PC-3 (cell line): ENCODE results near the gene ABCA3. TPM values are rescaled to one million over a fixed set of nuclear protein-coding genes. Genes with fewer than 3 reads are reported as not detected.
"Not testable (repeated sequence)": the region's sequence is repeated elsewhere in the genome, so short reads cannot be mapped to it uniquely, and the experiment has no call there.

Experiments used
- ATAC-seq: fragments of 200-7000 bp; cut with Tn5 transposase; 2 replicates; pipeline ENCODE4 v1.9.1; 2020; ENCODE audit warnings: mild to moderate bottlenecking, moderate library complexity
- BruUV-seq: library from RNA; stranded (reverse); fragments of 400-500 nt; replicated peaks from 2 replicates; lab custom pipeline; 2021; lab: Mats Ljungman, UMichigan
- CTCF ChIA-PET: fragments of 300-600 bp; sonication (Branson Sonifier 250); formaldehyde crosslinking; loops from one replicate; lab custom pipeline; 2022; ENCODE audit warnings: antibody characterized with exemption; lab: Charles Lee
- POLR2A ChIA-PET: fragments of 300-600 bp; sonication (Branson Sonifier 250); formaldehyde crosslinking; loops from one replicate; lab custom pipeline; 2022; ENCODE audit warnings: antibody characterized with exemption; ENCODE audit not compliant: unreplicated experiment; lab: Charles Lee
- DNase-seq: peaks from one replicate; pipeline ENCODE4 v3.0.0-alpha.2; 2015
- H2AFZ ChIP-seq: fragments of 300-600 bp; sonication (generic); 2 replicates; pipeline ENCODE4 v1.6.0; 2016; ENCODE audit warnings: antibody characterized with exemption, low read length
- H3F3A ChIP-seq: fragments of 300-600 bp; sonication (generic); one replicate; pipeline ENCODE4 v1.6.0; 2017; ENCODE audit warnings: antibody characterized with exemption, low read length, control low read depth, mild to moderate bottlenecking; ENCODE audit not compliant: unreplicated experiment
- H3K27ac ChIP-seq: fragments of 300-600 bp; sonication (generic); 2 replicates; pipeline ENCODE4 v1.5.1; 2016; ENCODE audit warnings: mild to moderate bottlenecking, low read length
- H3K27me3 ChIP-seq: fragments of 300-600 bp; sonication (generic); 2 replicates; pipeline ENCODE4 v1.6.1; 2016; ENCODE audit warnings: low read length, mixed read lengths
- H3K36me3 ChIP-seq: fragments of 300-600 bp; sonication (generic); 2 replicates; pipeline ENCODE4 v1.6.1; 2016; ENCODE audit warnings: low read depth, mixed run types, low read length, mixed read lengths
- H3K4me1 ChIP-seq: fragments of 300-600 bp; sonication (generic); 2 replicates; pipeline ENCODE4 v1.5.1; 2016; ENCODE audit warnings: low read length; ENCODE audit not compliant: insufficient read depth
- H3K4me2 ChIP-seq: fragments of 300-600 bp; sonication (generic); 2 replicates; pipeline ENCODE4 v1.6.0; 2016; ENCODE audit warnings: low read length
- H3K4me3 ChIP-seq: fragments of 300-600 bp; sonication (generic); 2 replicates; pipeline ENCODE4 v1.5.1; 2016; ENCODE audit warnings: mild to moderate bottlenecking, low read length, mixed read lengths
- H3K79me2 ChIP-seq: fragments of 300-600 bp; sonication (generic); 2 replicates; pipeline ENCODE4 v1.6.1; 2017; ENCODE audit warnings: low read length, mixed read lengths
- H3K9ac ChIP-seq: fragments of 300-600 bp; sonication (generic); 2 replicates; pipeline ENCODE4 v1.6.0; 2016; ENCODE audit warnings: mild to moderate bottlenecking, low read length
- H3K9me2 ChIP-seq: fragments of 300-600 bp; sonication (generic); replicated peaks from 2 replicates; pipeline ENCODE4 v1.6.1; 2016; ENCODE audit warnings: mixed run types, low read length, mixed read lengths
- H3K9me3 ChIP-seq: fragments of 300-600 bp; sonication (generic); 2 replicates; pipeline ENCODE4 v1.6.1; 2016; ENCODE audit warnings: low read length, mixed read lengths
- H4K20me1 ChIP-seq: fragments of 300-600 bp; sonication (generic); 2 replicates; pipeline ENCODE4 v1.6.1; 2016; ENCODE audit warnings: low read length, mixed read lengths
- EZH2 ChIP-seq: fragments of 300-600 bp; sonication (generic); IDR thresholded peaks from one replicate; pipeline ENCODE4 v1.6.1; 2017; ENCODE audit warnings: antibody characterized with exemption, mild to moderate bottlenecking, low read length; ENCODE audit not compliant: unreplicated experiment
- EZH2phosphoT487 ChIP-seq: fragments of 300-600 bp; sonication (generic); IDR thresholded peaks from 2 replicates; pipeline ENCODE4 v1.6.1; 2018; ENCODE audit warnings: mild to moderate bottlenecking, antibody characterized with exemption, low read length, borderline replicate concordance
- intact Hi-C: fragments of 100-400 bp; cut with micrococcal nuclease; formaldehyde crosslinking; loops from 2 replicates; pipeline ENCODE4 v1.9.0; 2023
- total RNA-seq: library from RNA; depleted of rRNA; stranded (reverse); fragments of >200 nt; gene quantifications from 2 replicates; pipeline ENCODE4 v1.2.3, GENCODE V29; 2014
- TF ChIP-seq, protein P1 (sequence below): fragments of 300-600 bp; sonication (generic); conservative IDR thresholded peaks from 2 replicates; pipeline ENCODE4 v1.5.1; 2017; ENCODE audit warnings: antibody characterized with exemption, low read depth, mild to moderate bottlenecking, low read length

The ABCA3 gene
- total RNA-seq, 1 experiment from 2014 or later: 11.0 TPM

DNA sequence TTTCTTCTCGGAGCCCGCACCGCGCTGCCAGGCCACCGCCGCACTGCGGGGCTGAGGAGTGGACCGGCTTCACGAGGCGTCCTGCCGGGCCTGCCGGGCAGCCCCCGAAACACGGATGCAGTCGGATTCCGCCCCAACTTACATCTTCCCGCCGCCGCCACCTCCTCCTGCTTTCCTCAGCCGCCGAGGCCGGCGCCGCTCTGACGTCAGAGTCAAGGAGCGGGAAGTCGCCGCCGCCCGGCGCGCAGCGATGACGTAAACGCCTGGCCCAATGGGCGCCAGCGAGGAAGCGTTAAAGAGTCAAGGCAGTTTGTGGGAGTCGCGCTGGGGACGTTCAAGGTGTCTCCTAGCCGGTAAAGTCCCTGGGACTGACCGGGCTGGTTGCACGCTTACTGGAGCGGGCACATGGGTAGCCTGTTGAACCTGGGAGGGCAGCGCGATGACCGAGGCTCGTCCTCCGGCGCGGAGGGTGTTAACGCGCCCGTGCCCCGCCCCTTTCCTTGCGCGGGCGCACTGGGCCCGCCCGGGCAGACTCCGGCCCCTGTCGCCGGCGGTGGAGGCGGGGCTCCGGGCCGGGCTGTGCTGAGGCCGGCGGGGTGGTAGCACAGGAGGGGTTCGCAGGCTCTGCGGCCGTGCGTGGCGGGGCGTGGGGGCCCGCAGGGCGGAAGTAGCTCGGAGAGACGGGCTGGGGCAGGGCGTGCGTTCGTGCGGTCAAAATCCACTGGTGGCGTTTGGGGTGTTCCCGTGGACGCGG is 72.4 kb downstream of the ABCA3 start, which contains the start of gene RNPS1:
Gene RNPS1 (minus strand): TSS at position 214 of the 754 bp plus-strand sequence. CDS start 3,483 bp downstream, outside the sequence.
- Histone ChIP-seq H3K4me3 (peak within 1 kb of the TSS; percentile 80), H2AFZ (peak within 1 kb of the TSS; percentile 82), H3K4me2 (peak within 1 kb of the TSS; percentile 93), H3K4me1 (peaks cover 13% of the 10 kb centered on the region), H3K27me3 (no peaks in the 10 kb centered on the region), H3K27ac (peak within 1 kb of the TSS; percentile 89), H4K20me1 (peaks cover 29% of the 10 kb centered on the region), H3K9me2 (no peaks in the 10 kb centered on the region), H3K36me3 (peaks cover 17% of the 10 kb centered on the region; the same call in 1 of the 2 replicates), H3F3A (no peaks in the 10 kb centered on the region), H3K9ac (peak within 1 kb of the TSS; percentile 95), H3K79me2 (peaks cover 68% of the 10 kb centered on the region), H3K9me3 (no peaks in the 10 kb centered on the region)
- DNase-seq (peak; percentile 92), ATAC-seq (peak; percentile 87)
- CTCF ChIA-PET: no interaction called here
- intact Hi-C loops: no loop called here
- POLR2A ChIA-PET: no interaction called here
- no TSS peak for BruUV-seq
- no peak for TF ChIP-seq EZH2
- TF ChIP-seq EZH2phosphoT487: no peak
- TF ChIP-seq, protein P1, sequence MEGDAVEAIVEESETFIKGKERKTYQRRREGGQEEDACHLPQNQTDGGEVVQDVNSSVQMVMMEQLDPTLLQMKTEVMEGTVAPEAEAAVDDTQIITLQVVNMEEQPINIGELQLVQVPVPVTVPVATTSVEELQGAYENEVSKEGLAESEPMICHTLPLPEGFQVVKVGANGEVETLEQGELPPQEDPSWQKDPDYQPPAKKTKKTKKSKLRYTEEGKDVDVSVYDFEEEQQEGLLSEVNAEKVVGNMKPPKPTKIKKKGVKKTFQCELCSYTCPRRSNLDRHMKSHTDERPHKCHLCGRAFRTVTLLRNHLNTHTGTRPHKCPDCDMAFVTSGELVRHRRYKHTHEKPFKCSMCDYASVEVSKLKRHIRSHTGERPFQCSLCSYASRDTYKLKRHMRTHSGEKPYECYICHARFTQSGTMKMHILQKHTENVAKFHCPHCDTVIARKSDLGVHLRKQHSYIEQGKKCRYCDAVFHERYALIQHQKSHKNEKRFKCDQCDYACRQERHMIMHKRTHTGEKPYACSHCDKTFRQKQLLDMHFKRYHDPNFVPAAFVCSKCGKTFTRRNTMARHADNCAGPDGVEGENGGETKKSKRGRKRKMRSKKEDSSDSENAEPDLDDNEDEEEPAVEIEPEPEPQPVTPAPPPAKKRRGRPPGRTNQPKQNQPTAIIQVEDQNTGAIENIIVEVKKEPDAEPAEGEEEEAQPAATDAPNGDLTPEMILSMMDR: no peak

DNA sequence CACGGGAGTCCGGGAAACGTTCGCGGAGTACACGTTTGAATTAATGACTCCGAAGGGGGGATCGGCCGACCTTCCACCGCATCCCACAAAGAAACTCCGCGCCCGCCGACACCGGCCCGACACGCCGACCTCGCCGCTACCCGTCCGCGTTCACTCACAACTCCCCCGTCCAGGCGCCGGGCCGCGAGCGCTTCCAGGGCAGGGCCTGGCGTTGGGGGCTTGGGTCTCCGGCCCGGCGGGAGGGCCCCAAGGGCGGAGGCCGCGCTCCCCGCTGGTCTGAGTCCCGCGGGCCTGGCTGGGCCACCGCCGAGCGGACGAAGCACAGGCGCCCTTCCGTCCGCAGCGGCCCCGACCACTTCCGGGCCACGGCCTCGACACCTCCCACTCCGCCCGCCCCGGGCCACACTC is 73.0 kb downstream of the ABCA3 start:
- ATAC-seq: peak; percentile 66
- BruUV-seq, CTCF ChIA-PET, H3F3A ChIP-seq, H3K9me3 ChIP-seq, H3K27me3 ChIP-seq, intact Hi-C loops, H3K9me2 ChIP-seq, DNase-seq, POLR2A ChIA-PET: not testable (repeated sequence)
- peaks cover 33% of the 10 kb centered on the region for H4K20me1 ChIP-seq
- peak overlapping the region; percentile 82 for H2AFZ ChIP-seq
- peak overlapping the region; percentile 95 for H3K9ac ChIP-seq
- peak overlapping the region; percentile 80 for H3K4me3 ChIP-seq
- peak overlapping the region; percentile 93 for H3K4me2 ChIP-seq
- H3K36me3 ChIP-seq: peaks cover 21% of the 10 kb centered on the region
- peaks cover 13% of the 10 kb centered on the region for H3K4me1 ChIP-seq
- H3K79me2 ChIP-seq: peaks cover 74% of the 10 kb centered on the region
- H3K27ac ChIP-seq: peak overlapping the region; percentile 89

DNA sequence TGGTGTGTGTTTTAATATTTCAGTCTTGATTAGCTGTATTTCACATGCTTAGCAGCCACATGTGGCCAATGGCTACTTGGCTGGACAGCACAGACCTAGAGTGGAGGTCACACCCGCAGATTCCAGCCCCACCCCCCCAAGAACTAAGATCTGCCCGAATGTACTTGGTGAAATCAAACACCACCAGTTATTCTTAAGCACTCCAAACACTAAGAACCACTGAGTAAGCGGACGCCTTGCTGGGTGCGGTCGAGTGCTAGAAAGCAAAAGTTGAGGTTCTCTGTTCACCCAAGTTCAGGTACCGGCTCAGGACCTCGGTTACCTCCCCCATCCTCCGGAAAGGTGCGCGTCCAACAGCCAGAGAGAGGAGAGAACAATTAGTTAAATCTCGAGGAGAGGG is 73.6 kb downstream of the ABCA3 start:
- H3K9me3 ChIP-seq, POLR2A ChIA-PET, H3F3A ChIP-seq, H3K27me3 ChIP-seq, intact Hi-C loops, H2AFZ ChIP-seq, H3K27ac ChIP-seq, ATAC-seq, H3K9me2 ChIP-seq: not testable (repeated sequence)
- CTCF ChIA-PET: interaction anchor here (0.6 kb wide), 1 partner anchor 72 kb away, joined by 3 read pairs; no protein-coding TSS in a partner anchor
- H3K4me3 ChIP-seq: peak overlapping the region; percentile 80
- DNase-seq: peak; percentile 13
- H3K4me2 ChIP-seq: peak overlapping the region; percentile 93
- peaks cover 78% of the 10 kb centered on the region for H3K79me2 ChIP-seq
- peaks cover 35% of the 10 kb centered on the region for H4K20me1 ChIP-seq
- peaks cover 27% of the 10 kb centered on the region for H3K36me3 ChIP-seq
- H3K9ac ChIP-seq: peak overlapping the region; percentile 95
- TSS peak; percentile 41 for BruUV-seq
- peaks cover 13% of the 10 kb centered on the region for H3K4me1 ChIP-seq

DNA sequence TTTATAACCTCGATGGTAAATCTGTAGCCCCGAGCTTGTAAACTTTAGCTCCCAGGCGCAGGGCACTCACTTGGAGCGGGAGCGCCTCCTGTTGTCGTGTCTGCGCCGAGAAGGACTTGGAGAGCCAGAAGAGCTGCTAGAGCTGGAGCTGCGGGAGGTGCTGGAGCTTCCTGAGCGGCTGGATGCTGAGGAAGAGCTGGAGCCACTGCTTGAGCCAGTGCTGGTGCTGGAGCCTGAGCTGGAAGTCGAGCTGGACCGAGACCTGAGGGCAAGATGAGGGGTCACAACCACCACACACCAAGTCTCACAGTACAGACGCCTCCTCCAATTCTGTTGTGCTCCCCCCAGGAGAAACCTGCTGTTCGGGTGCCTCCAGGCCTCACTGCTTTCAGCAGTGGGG is 77.5 kb downstream of the ABCA3 start:
- H3K9ac ChIP-seq, H2AFZ ChIP-seq, DNase-seq, ATAC-seq, H3K9me3 ChIP-seq, H3K27ac ChIP-seq, H3F3A ChIP-seq, H3K4me1 ChIP-seq, BruUV-seq, H3K4me3 ChIP-seq, H3K9me2 ChIP-seq, H3K27me3 ChIP-seq, POLR2A ChIA-PET, H3K4me2 ChIP-seq, intact Hi-C loops: not testable (repeated sequence)
- Histone ChIP-seq H4K20me1 (peaks cover 36% of the 10 kb centered on the region), H3K79me2 (peaks cover 73% of the 10 kb centered on the region), H3K36me3 (peaks cover 51% of the 10 kb centered on the region)
- CTCF ChIA-PET: interaction anchor here (1.0 kb wide), 1 partner anchor 68 kb away, joined by 3 read pairs; no protein-coding TSS in a partner anchor
